GM21423 (cell line): ENCODE measurements around the gene LRRC56.

Source experiments
- ATAC-seq: cut with Tn5 transposase; IDR thresholded peaks from one replicate; pipeline ENCODE4 v1.9.1; 2021; ENCODE audit warnings: mild to moderate bottlenecking, moderate library complexity; ENCODE audit not compliant: unreplicated experiment

Gene LRRC56

DNA sequence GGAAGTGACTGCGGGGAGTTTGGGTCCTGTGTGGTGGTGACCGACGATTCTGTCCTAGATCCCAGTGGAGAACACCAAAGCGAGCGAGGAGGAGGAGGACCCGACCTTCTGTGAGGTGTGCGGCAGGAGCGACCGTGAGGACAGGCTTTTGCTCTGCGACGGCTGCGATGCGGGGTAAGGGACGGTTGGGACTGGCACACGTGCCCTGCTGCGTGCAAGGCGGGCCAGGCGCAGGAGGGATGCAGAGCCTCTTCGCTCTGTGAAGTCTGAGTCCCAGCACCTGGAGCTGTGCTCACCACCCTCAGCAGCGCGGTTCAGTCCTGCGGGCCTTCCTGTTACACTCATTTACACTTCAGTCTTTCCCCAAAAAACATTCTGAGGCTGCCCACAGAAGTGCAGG, 55.2 kb downstream of the LRRC56 start:
- ATAC-seq = no peak

DNA sequence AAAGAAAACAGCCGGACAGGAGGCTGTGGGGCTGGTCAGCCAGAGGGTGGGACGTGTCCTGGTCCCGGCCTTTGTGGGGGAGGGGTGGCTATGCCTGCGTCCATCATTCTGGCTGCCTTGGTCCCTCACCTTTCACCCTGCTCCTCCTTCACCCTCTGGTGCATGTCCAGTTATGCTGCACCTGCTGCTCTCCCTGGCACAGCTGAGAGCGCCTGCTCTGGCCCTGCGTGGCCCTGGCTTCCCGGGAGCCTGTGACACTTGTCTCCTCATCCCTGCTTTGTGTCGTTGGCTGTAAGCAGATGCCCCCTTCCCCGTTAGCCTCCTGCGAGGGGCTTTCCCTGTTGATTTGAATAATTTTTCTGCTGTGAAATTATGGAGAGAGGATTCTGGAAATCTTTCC, 55.6 kb downstream of the LRRC56 start:
- no peak for ATAC-seq

DNA sequence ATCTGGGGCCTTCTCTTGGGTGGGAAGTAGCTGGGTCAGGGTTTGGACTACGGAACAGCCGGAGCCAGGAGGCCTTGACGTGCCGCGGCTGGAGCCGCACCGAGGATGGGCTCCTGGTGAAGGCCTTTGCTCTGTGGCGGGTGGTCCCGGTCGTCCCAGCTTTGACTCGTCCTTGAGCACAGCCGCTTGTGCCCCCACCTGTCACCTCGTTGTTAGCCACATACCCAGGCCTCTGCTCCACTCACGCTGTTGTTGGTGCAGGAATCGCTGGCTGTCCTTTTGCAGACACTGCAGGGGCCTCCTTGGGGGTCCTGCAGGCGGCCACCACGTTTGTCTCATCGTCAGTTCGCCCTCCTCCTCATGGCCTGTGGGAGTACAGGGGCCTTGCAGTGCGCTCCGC, 56.0 kb downstream of the LRRC56 start:
- ATAC-seq = no peak

DNA sequence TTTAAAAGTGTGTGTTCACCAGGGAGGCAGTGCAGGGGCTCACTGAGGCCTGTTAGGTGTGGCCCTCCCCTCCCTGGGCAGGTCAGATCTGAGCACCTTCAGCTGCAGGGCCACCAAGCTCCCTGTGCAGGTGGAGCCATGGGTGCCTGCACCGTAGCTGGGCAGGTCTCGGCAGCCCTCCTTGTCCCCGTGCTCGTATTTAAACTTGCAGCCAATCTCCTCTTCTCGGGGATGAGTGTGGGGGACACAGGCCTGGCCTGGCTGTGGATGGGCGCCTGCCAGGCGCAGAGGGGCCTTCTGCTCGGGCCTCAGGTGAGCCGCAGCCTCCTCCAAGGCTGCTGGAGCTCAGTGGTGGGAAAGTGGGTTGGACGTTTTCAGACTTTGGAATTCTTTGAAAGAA, 58.1 kb downstream of the LRRC56 start:
- ATAC-seq = no peak

DNA sequence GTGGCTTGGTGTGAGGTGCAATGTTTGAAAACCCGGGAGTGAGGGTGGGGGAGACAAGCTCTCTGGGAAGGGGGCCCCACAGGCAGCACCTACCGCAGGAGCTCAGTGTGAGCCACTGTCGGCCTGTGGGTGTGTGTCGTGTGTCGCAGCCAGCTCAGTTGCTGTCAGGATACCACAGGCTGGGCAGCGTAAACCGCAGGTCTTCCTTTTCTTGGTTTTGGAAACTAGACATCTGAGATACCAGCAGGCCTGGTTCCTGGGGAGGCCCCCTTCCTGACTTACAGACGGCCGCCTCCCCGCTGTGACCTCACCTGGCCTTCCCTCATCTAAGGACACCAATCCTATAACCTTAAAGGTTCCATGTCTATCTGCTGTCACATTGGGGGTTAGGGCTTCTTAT, 59.0 kb downstream of the LRRC56 start:
- ATAC-seq = no peak

DNA sequence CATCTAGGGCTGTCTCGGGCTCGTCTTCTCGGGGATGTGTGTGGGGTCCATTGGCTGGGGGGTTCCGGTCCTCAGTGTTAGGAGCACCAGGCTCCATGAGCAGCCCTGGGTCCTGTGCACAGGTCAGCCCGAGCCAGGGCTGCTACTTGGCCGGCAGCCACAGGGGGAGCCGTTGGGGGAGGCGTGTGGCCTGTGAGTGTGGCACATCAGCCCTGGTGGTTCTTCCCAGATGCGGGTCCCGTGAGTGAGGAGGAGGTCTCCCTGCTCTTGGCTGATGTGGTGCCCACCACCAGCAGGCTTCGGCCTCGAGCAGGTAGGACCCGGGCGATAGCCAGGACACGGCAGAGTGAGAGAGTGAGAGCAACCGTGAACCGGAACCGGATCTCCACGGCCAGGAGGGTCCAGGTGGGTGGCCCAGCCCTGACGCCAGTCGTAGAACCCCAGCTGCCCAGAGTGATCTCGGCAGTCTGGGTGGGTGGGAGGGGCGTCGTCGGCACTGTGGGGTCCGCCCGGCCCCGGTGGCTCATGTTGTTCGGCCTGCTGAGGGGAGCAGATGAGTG, 59.9 kb downstream of the LRRC56 start:
- ATAC-seq = no peak

DNA sequence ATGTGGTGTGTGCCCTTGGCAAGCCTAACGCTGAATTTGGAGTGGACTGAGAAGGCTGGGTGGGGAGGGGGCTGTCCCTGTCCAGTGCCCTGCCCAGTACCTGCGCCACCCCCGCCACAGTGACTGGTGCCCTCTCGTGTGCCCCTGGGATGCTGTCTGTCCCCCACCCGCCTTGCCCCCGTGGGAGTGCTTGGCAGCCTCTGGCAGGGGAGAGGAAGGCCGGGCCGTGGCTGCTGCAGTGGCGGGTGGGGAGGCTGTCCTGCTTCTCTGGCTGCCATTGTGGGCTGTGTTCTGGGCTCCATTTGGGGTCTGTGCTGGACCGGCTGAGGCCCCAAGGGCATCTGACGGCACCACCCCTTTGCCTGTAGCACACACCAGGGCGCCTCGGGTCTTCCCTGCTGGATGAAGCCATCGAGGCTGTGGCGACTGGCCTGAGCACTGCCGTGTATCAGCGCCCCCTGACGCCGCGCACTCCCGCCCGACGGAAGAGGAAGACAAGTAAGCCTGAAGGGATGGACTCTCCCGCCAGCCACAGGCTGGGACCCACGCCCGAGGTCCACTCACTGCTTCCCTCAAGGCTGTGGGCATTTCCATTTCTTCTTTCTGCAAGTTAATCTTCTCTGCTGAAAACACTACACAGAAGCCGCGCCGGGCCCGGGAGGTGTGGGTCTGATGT, 60.8 kb downstream of the LRRC56 start:
- no peak for ATAC-seq

DNA sequence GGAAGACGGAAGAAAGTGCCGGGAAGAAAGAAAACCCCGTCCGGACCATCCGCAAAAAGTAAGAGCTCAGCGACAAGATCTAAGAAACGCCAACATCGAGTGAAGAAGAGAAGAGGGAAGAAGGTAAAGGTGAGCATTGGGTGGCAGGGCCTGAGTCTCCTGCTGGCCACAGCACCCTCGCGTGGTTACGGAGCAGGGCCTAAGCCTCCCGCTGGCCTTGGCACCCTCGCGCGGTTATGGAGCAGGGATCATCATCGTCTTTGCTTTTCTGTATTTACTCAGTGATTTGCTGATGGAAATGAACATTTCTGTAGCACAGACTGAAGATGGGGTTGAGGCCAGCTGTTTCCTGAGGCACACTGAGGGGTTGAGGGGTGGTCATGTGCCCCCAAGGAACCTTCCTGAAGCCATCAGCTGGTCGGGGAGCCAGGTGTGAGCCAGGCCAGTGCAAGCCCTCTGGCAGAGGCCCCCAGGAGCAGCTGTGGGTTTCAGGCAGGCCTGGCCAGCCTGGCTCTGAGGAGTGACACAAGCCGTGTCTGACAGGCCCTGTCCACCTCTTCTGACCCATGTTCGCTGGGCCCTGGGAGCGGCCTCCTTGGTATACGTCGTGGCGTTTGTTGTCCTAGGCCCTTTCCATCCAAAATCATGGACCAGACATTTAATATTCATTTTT, 64.4 kb downstream of the LRRC56 start:
- no peak for ATAC-seq

DNA sequence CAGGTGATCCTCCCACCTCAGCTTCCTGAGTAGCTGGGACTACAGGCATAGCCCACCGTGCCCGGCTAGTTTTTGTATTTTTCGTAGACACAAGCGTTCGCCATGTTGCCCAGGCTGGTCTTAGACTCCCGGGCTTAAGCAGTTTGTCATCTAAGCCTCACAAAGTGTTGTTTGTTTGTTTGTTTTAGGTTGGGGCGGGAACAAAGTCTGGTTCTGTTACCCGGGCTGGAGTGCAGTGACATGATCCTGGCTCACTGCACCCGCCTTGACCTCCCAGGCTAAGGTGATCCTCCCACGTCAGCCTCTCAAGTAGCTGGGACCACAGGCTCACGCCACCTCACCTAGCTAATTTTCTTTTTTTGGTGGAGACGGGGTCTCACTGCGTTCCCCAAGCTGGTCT, 65.8 kb downstream of the LRRC56 start:
- no peak for ATAC-seq
